ENCODE measurements around the gene DRC1.

The DRC1 gene

DNA sequence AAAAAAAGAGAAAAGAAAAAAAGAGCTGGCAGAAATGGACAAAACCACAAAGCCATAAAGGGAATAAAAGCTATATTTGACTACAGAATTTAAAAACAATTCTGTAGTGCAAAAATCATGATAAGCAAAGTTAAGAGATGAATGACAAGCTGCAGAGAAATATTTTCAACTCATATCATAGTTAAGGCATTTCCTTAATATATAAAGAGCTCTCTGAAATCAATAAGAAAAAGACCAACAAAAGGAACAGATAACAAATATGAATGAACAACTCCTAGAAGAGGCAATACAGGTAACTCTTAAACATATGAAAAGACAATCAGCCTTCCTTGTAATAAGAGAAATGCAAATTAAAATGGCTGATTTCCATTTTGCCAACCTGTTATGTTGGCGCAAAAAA lies 50.0 kb downstream of the DRC1 start:
- Histone ChIP-seq H3K27ac (ENCODE audit: low read depth, low read length) (no peak overlapping the region), H3F3A (ENCODE audit: control insufficient read depth, insufficient read depth) (no peaks in the 10 kb centered on the region), H3K27me3 (ENCODE audit: control insufficient read depth, low read length) (no peaks in the 10 kb centered on the region), H4K20me1 (ENCODE audit: control insufficient read depth, insufficient read depth, low read depth, low read length) (no peaks in the 10 kb centered on the region), H3K4me3 (ENCODE audit: low read length) (no peak overlapping the region), H3K4me1 (ENCODE audit: control insufficient read depth, low read length) (no peaks in the 10 kb centered on the region), H3K36me3 (ENCODE audit: control insufficient read depth, low read length) (no peaks in the 10 kb centered on the region), H3K9me3 (ENCODE audit: control insufficient read depth, insufficient read depth, low read length) (no peaks in the 10 kb centered on the region), H3K9me2 (replicated peaks; ENCODE audit: control insufficient read depth, low read length) (no peaks in the 10 kb centered on the region), H3K4me2 (ENCODE audit: low read length) (no peak overlapping the region), H3K79me2 (ENCODE audit: control insufficient read depth, low read length) (no peaks in the 10 kb centered on the region)
- TF ChIP-seq EZH2phosphoT487 (IDR thresholded peaks at IDR 0.05; ENCODE audit: borderline replicate concordance, low read length): no peak
- TF ChIP-seq, protein P1, sequence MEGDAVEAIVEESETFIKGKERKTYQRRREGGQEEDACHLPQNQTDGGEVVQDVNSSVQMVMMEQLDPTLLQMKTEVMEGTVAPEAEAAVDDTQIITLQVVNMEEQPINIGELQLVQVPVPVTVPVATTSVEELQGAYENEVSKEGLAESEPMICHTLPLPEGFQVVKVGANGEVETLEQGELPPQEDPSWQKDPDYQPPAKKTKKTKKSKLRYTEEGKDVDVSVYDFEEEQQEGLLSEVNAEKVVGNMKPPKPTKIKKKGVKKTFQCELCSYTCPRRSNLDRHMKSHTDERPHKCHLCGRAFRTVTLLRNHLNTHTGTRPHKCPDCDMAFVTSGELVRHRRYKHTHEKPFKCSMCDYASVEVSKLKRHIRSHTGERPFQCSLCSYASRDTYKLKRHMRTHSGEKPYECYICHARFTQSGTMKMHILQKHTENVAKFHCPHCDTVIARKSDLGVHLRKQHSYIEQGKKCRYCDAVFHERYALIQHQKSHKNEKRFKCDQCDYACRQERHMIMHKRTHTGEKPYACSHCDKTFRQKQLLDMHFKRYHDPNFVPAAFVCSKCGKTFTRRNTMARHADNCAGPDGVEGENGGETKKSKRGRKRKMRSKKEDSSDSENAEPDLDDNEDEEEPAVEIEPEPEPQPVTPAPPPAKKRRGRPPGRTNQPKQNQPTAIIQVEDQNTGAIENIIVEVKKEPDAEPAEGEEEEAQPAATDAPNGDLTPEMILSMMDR (IDR thresholded peaks at IDR 0.05; ENCODE audit: low read depth, low read length, poor library complexity, severe bottlenecking): no peak

DNA sequence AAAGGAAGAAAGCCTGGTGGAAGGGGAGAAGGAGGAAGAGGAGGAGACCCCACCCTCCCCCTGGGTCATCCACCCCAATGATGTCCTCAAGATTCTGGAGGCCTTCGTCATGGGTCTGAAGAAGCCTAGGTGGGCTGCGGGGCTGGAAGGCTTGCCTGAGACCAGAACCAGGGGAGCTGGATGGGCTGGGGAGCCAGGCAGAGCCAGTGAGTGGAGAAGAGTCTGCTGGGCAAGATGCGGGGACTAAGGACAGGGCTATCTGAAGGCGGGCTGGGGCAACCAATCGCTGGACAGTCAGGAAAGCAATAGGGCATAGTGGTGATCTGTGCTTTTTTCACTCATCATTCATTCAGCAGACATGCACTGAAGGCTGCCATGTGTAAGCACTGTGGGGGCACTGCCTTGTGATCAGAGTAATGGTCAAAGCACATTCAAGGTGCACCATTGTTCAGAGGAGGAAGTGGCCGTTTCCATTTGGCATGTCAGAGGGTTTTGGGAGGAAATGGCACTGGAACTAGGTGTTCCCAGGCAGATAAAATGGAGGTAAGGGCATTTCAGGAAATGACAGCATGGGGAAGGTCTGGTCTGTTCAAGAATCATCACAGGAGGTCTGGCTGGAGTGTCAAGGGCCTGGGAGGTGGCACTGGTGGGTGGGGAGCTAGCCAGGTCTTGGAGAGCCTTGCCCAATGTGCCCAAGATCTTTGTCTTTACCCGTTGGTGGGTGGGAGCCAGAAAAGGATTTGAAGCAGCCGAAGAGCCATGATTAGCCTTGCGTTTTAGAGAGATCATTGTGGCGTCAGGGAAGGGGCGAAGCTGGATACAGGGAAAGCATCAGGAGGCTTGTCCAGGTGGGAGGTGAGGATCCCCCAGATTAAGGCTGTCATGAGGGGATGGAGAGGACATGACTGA lies 52.0 kb downstream of the DRC1 start:
- no peaks in the 10 kb centered on the region for H3K36me3 ChIP-seq (ENCODE audit: control insufficient read depth, low read length)
- TF ChIP-seq EZH2phosphoT487 (IDR thresholded peaks at IDR 0.05; ENCODE audit: borderline replicate concordance, low read length): no peak
- TF ChIP-seq, protein P1 (IDR thresholded peaks at IDR 0.05; ENCODE audit: low read depth, low read length, poor library complexity, severe bottlenecking): no peak
- no peaks in the 10 kb centered on the region for H3F3A ChIP-seq (ENCODE audit: control insufficient read depth, insufficient read depth)
- no peaks in the 10 kb centered on the region for H3K27me3 ChIP-seq (ENCODE audit: control insufficient read depth, low read length)
- H3K4me3 ChIP-seq (ENCODE audit: low read length): no peak overlapping the region
- no peaks in the 10 kb centered on the region for H3K9me3 ChIP-seq (ENCODE audit: control insufficient read depth, insufficient read depth, low read length)
- H3K4me1 ChIP-seq (ENCODE audit: control insufficient read depth, low read length): no peaks in the 10 kb centered on the region
- no peaks in the 10 kb centered on the region for H4K20me1 ChIP-seq (ENCODE audit: control insufficient read depth, insufficient read depth, low read depth, low read length)
- no peak overlapping the region for H3K27ac ChIP-seq (ENCODE audit: low read depth, low read length)
- no peaks in the 10 kb centered on the region for H3K79me2 ChIP-seq (ENCODE audit: control insufficient read depth, low read length)
- H3K9me2 ChIP-seq (replicated peaks; ENCODE audit: control insufficient read depth, low read length): no peaks in the 10 kb centered on the region
- H3K4me2 ChIP-seq (ENCODE audit: low read length): no peak overlapping the region

- H3F3A ChIP-seq (ENCODE audit: control insufficient read depth, insufficient read depth): no peaks in the 10 kb centered on the region
- no peak overlapping the region for H3K4me2 ChIP-seq (ENCODE audit: low read length)
- TF ChIP-seq EZH2phosphoT487 (IDR thresholded peaks at IDR 0.05; ENCODE audit: borderline replicate concordance, low read length): no peak
- TF ChIP-seq, protein P1 (IDR thresholded peaks at IDR 0.05; ENCODE audit: low read depth, low read length, poor library complexity, severe bottlenecking): no peak
- H3K9me2 ChIP-seq (replicated peaks; ENCODE audit: control insufficient read depth, low read length): no peaks in the 10 kb centered on the region
- no peaks in the 10 kb centered on the region for H4K20me1 ChIP-seq (ENCODE audit: control insufficient read depth, insufficient read depth, low read depth, low read length)
- H3K4me1 ChIP-seq (ENCODE audit: control insufficient read depth, low read length): no peaks in the 10 kb centered on the region
- H3K4me3 ChIP-seq (ENCODE audit: low read length): no peak overlapping the region
- no peaks in the 10 kb centered on the region for H3K27me3 ChIP-seq (ENCODE audit: control insufficient read depth, low read length)
- H3K9me3 ChIP-seq (ENCODE audit: control insufficient read depth, insufficient read depth, low read length): no peaks in the 10 kb centered on the region
- H3K79me2 ChIP-seq (ENCODE audit: control insufficient read depth, low read length): no peaks in the 10 kb centered on the region
- no peak overlapping the region for H3K27ac ChIP-seq (ENCODE audit: low read depth, low read length)
- no peaks in the 10 kb centered on the region for H3K36me3 ChIP-seq (ENCODE audit: control insufficient read depth, low read length)
These were observed 52.9 kb downstream of the DRC1 start for GRCh38 chr2:26454561-26455001.

All from DOHH2 (cell line).